GM23338 (cell line): Measurements from ENCODE around the gene PDHA2. TPM values are rescaled to one million over a fixed set of nuclear protein-coding genes. Genes with fewer than 3 reads are reported as not detected.

Experiments used
- ATAC-seq: fragments of 200-7000 bp; cut with Tn5 transposase; 3 replicates; pipeline ENCODE4 v1.9.1; 2020
- DNase-seq: peaks from one replicate; pipeline ENCODE4 v3.0.0-alpha.2; 2015; ENCODE audit warnings: low spot score
- H2AFZ ChIP-seq: fragments of 200-600 bp; sonication (generic); 2 replicates; pipeline ENCODE4 v1.8.0; 2016; ENCODE audit warnings: antibody characterized with exemption, mild to moderate bottlenecking, moderate library complexity
- H3F3A ChIP-seq: fragments of 200-600 bp; sonication (generic); replicated peaks from 2 replicates; pipeline ENCODE4 v1.8.0; 2017; ENCODE audit warnings: antibody characterized with exemption, mixed run types, low read depth
- H3K27ac ChIP-seq: fragments of 200-600 bp; sonication (generic); 2 replicates; pipeline ENCODE4 v1.6.1; 2016; ENCODE audit warnings: low read depth
- H3K27me3 ChIP-seq: fragments of 200-600 bp; sonication (generic); 2 replicates; pipeline ENCODE4 v1.8.0; 2016; ENCODE audit warnings: mild to moderate bottlenecking, mixed run types, moderate library complexity; ENCODE audit not compliant: insufficient read depth
- H3K36me3 ChIP-seq: fragments of 200-600 bp; sonication (generic); 2 replicates; pipeline ENCODE4 v1.8.0; 2016; ENCODE audit warnings: mild to moderate bottlenecking; ENCODE audit not compliant: insufficient read depth
- H3K4me1 ChIP-seq: fragments of 200-600 bp; sonication (generic); 2 replicates; pipeline ENCODE4 v1.8.0; 2016; ENCODE audit warnings: mild to moderate bottlenecking, moderate library complexity; ENCODE audit not compliant: insufficient read depth
- H3K4me2 ChIP-seq: fragments of 200-600 bp; sonication (generic); 2 replicates; pipeline ENCODE4 v1.7.1; 2017; ENCODE audit warnings: mixed run types
- H3K4me3 ChIP-seq: fragments of 200-600 bp; sonication (generic); 2 replicates; pipeline ENCODE4 v1.6.1; 2016; ENCODE audit warnings: mixed run types
- H3K79me2 ChIP-seq: fragments of 200-600 bp; sonication (generic); replicated peaks from 2 replicates; pipeline ENCODE4 v1.8.0; 2017; ENCODE audit warnings: mild to moderate bottlenecking; ENCODE audit not compliant: insufficient read depth
- H3K9me2 ChIP-seq: fragments of 200-600 bp; sonication (generic); 2 replicates; pipeline ENCODE4 v1.8.0; 2017; ENCODE audit not compliant: insufficient read depth
- H4K20me1 ChIP-seq: fragments of 200-600 bp; sonication (generic); replicated peaks from 2 replicates; pipeline ENCODE4 v1.8.0; 2017; ENCODE audit warnings: mild to moderate bottlenecking; ENCODE audit not compliant: insufficient read depth
- H3K27ac Mint-ChIP-seq: 2 replicates; pipeline ENCODE4 v1.8.0; 2020; ENCODE audit warnings: inconsistent platforms, mild to moderate bottlenecking, moderate library complexity, mixed read lengths
- H3K27me3 Mint-ChIP-seq: 3 replicates; pipeline ENCODE4 v1.8.0; 2022; ENCODE audit warnings: low read depth, mild to moderate bottlenecking, moderate library complexity, mixed read lengths, inconsistent platforms; ENCODE audit not compliant: insufficient read depth, poor library complexity
- H3K36me3 Mint-ChIP-seq: 3 replicates; pipeline ENCODE4 v1.8.0; 2021; ENCODE audit warnings: low read depth, mild to moderate bottlenecking, inconsistent platforms, moderate library complexity, mixed read lengths
- H3K4me1 Mint-ChIP-seq: 3 replicates; pipeline ENCODE4 v1.8.0; 2020; ENCODE audit warnings: mild to moderate bottlenecking, inconsistent platforms, mixed read lengths
- H3K4me3 Mint-ChIP-seq: 3 replicates; pipeline ENCODE4 v1.8.0; 2021; ENCODE audit warnings: moderate library complexity, mild to moderate bottlenecking, inconsistent platforms, mixed read lengths
- H3K9me3 Mint-ChIP-seq: 3 replicates; pipeline ENCODE4 v1.8.0; 2020; ENCODE audit warnings: moderate library complexity, mild to moderate bottlenecking, inconsistent platforms, mixed read lengths
- CREB1 ChIP-seq: fragments of 250-450 bp; sonication (Bioruptor Pico); IDR thresholded peaks from 2 replicates; pipeline ENCODE4 v1.5.0; 2020; ENCODE audit warnings: low read depth, mild to moderate bottlenecking, moderate library complexity
- CTCF ChIP-seq, 2 experiments: fragments of 200-600 bp in 1 of 2; sonication (generic) in 1 of 2; conservative IDR thresholded peaks; 2 replicates each; pipeline versions ENCODE4 v1.5.1 to v1.6.1; 2016 to 2017; ENCODE audit warnings: antibody characterized with exemption in 2 of 2, low read depth in 2 of 2, mild to moderate bottlenecking in 2 of 2, moderate library complexity in 1 of 2
- ETS1 ChIP-seq: IDR thresholded peaks from 2 replicates; pipeline ENCODE4 v1.6.1; 2016; ENCODE audit warnings: antibody characterized with exemption
- EZH2phosphoT487 ChIP-seq: fragments of 200-600 bp; sonication (generic); IDR thresholded peaks from one replicate; pipeline ENCODE4 v1.8.1; 2018; ENCODE audit warnings: antibody characterized with exemption; ENCODE audit not compliant: unreplicated experiment
- JUNB ChIP-seq: IDR thresholded peaks from one replicate; pipeline ENCODE4 v1.6.1; 2016; ENCODE audit warnings: antibody characterized with exemption; ENCODE audit not compliant: unreplicated experiment
- NANOG ChIP-seq: IDR thresholded peaks from 2 replicates; pipeline ENCODE4 v1.6.1; 2016; ENCODE audit warnings: antibody characterized with exemption, borderline replicate concordance
- POLR2AphosphoS5 ChIP-seq: IDR thresholded peaks from 2 replicates; pipeline ENCODE4 v1.6.1; 2016; ENCODE audit warnings: antibody characterized with exemption, low read depth
- STAT1 ChIP-seq: IDR thresholded peaks from one replicate; pipeline ENCODE4 v1.6.1; 2016; ENCODE audit warnings: antibody characterized with exemption; ENCODE audit not compliant: unreplicated experiment
- ZNF114 ChIP-seq: fragments of 250-450 bp; sonication (Bioruptor Pico); IDR thresholded peaks from 2 replicates; pipeline ENCODE4 v1.5.0; 2020; ENCODE audit warnings: mild to moderate bottlenecking, moderate library complexity
- polyA plus RNA-seq: library from polyadenylated mRNA; unstranded; fragments of >200 nt; fragmentation: Nextera tagmentation; extraction: Ambion mirVana; gene quantifications from 2 replicates; pipeline ENCODE4 v1.2.1, GENCODE V29; 2016
- total RNA-seq: library from RNA; depleted of rRNA; stranded (reverse); fragments of >200 nt; shearing (Covaris generic); gene quantifications from 2 replicates; pipeline ENCODE4 v1.2.3, GENCODE V29; 2014
- TF ChIP-seq, protein P1 (sequence below): IDR thresholded peaks from one replicate; pipeline ENCODE4 v1.6.1; 2018; ENCODE audit warnings: antibody characterized with exemption; ENCODE audit not compliant: unreplicated experiment

The PDHA2 gene
- total and polyA plus RNA-seq, 2 experiments from 2014 or later = not detected

DNA sequence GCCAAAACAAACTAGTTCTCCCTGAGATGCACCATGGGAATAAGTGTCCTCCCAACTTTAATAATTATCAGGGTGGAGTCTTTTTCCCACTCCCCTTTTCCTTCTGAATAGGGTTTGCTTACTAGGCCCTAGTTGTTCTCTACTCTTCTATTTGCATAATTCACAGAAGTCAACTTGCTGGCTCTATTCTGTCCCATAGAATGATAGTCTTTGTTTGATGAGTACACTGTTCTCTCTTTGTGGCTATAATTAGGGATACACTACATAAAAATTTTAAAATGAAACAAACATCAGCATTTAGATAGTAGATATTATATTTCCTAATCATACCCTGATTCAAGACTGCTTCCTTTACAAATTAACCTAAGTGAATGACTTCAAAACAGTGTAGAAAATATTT is 10.3 kb downstream of the PDHA2 start:
- no peaks in the 10 kb centered on the region for H3K4me1 ChIP-seq
- TF ChIP-seq STAT1 = no peak
- no peak for TF ChIP-seq ZNF114 (CRISPR knock-in tag)
- TF ChIP-seq, protein P1, sequence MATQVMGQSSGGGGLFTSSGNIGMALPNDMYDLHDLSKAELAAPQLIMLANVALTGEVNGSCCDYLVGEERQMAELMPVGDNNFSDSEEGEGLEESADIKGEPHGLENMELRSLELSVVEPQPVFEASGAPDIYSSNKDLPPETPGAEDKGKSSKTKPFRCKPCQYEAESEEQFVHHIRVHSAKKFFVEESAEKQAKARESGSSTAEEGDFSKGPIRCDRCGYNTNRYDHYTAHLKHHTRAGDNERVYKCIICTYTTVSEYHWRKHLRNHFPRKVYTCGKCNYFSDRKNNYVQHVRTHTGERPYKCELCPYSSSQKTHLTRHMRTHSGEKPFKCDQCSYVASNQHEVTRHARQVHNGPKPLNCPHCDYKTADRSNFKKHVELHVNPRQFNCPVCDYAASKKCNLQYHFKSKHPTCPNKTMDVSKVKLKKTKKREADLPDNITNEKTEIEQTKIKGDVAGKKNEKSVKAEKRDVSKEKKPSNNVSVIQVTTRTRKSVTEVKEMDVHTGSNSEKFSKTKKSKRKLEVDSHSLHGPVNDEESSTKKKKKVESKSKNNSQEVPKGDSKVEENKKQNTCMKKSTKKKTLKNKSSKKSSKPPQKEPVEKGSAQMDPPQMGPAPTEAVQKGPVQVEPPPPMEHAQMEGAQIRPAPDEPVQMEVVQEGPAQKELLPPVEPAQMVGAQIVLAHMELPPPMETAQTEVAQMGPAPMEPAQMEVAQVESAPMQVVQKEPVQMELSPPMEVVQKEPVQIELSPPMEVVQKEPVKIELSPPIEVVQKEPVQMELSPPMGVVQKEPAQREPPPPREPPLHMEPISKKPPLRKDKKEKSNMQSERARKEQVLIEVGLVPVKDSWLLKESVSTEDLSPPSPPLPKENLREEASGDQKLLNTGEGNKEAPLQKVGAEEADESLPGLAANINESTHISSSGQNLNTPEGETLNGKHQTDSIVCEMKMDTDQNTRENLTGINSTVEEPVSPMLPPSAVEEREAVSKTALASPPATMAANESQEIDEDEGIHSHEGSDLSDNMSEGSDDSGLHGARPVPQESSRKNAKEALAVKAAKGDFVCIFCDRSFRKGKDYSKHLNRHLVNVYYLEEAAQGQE = no peak
- no peaks in the 10 kb centered on the region for H3K27me3 ChIP-seq
- H3K27ac Mint-ChIP-seq = no peak overlapping the region
- H3K27ac ChIP-seq = no peak overlapping the region
- no peaks in the 10 kb centered on the region for H4K20me1 ChIP-seq
- no peaks in the 10 kb centered on the region for H3K9me3 Mint-ChIP-seq
- ATAC-seq (no peak), DNase-seq (no peak)
- H3K9me2 ChIP-seq = no peaks in the 10 kb centered on the region
- no peak overlapping the region for H3K4me2 ChIP-seq
- H3F3A ChIP-seq = no peaks in the 10 kb centered on the region
- no peaks in the 10 kb centered on the region for H3K79me2 ChIP-seq
- H3K36me3 ChIP-seq = no peaks in the 10 kb centered on the region
- H3K36me3 Mint-ChIP-seq = no peaks in the 10 kb centered on the region
- no peaks in the 10 kb centered on the region for H3K27me3 Mint-ChIP-seq
- H3K4me3 Mint-ChIP-seq = no peak overlapping the region
- no peak overlapping the region for H3K4me3 ChIP-seq
- H2AFZ ChIP-seq = no peak overlapping the region
- H3K4me1 Mint-ChIP-seq = no peaks in the 10 kb centered on the region

DNA sequence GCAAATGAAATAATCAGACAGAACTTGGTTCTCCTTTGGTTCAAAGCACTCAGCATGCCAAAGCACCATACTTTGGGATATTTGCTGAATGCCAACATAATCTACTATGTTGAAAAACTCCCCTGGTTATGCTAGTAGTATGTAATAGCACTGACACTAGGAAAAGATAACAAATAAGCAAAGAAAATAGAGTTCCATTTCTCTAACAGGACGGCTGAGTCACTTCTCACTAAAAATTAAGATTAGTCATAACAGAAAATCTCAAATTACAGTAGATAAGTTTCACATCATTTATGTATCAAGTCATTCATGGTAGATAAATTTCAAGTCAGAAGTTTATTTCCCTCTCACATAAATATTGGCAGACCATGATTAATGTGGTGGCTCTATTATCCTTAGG is 17.9 kb downstream of the PDHA2 start:
- no peaks in the 10 kb centered on the region for H3K27me3 Mint-ChIP-seq
- ATAC-seq (no peak), DNase-seq (no peak)
- Histone ChIP-seq H3K9me2 (no peaks in the 10 kb centered on the region; the same call in 1 of the 2 replicates), H3K27me3 (no peaks in the 10 kb centered on the region), H3K4me2 (no peak overlapping the region), H3K4me1 (no peaks in the 10 kb centered on the region), H3F3A (no peaks in the 10 kb centered on the region), H3K27ac (no peak overlapping the region), H4K20me1 (no peaks in the 10 kb centered on the region), H3K79me2 (no peaks in the 10 kb centered on the region), H2AFZ (no peak overlapping the region), H3K4me3 (no peak overlapping the region), H3K36me3 (no peaks in the 10 kb centered on the region)
- H3K9me3 Mint-ChIP-seq = no peaks in the 10 kb centered on the region
- peaks cover 4% of the 10 kb centered on the region; the same call in 1 of the 3 replicates for H3K4me1 Mint-ChIP-seq
- H3K36me3 Mint-ChIP-seq = no peaks in the 10 kb centered on the region
- no peak overlapping the region for H3K4me3 Mint-ChIP-seq
- no peak overlapping the region; the same call in 1 of the 2 replicates for H3K27ac Mint-ChIP-seq
- TF ChIP-seq NANOG (no peak), CREB1 (CRISPR knock-in tag) (no peak), ETS1 (no peak), POLR2AphosphoS5 (no peak), JUNB (no peak), EZH2phosphoT487 (no peak), CTCF (conservative IDR thresholded peaks at IDR 0.05; ENCODE audit: low read depth in 2 of 2) (no peak)
